ENCODE measurements around the gene OLFM1. TPM values are rescaled to one million over a fixed set of nuclear protein-coding genes. Genes with fewer than 3 reads are reported as not detected.

Gene OLFM1
- total and polyA plus RNA-seq, 4 donors, result 7.6 to 24.8 (median 15.8) TPM

GRCh38 chr9:135126451-135127187 lies 39.2 kb downstream of the OLFM1 start:
- no peaks in the 10 kb centered on the region for H3K36me3 ChIP-seq (ENCODE audit: control insufficient read depth in 4 of 4, insufficient read depth in 4 of 4, low read length in 4 of 4)
- 82 to 84% methylated on average over 34 of the region's 34 CpGs for WGBS, 2 donors
- DNase-seq, result no peak
- H3K9ac ChIP-seq (ENCODE audit: insufficient read depth in 1 of 2, low read length in 2 of 2), result no peak overlapping the region
- H3K27me3 ChIP-seq (ENCODE audit: control insufficient read depth in 3 of 3, insufficient read depth in 3 of 3, low read length in 2 of 3), result peaks cover 0 to 7% (median 0%) of the 10 kb centered on the region in 3 donors
- no peak for ATAC-seq (ENCODE audit: insufficient read depth, low FRiP score)
- H3K4me3 ChIP-seq, result no peak overlapping the region
- H3K27ac ChIP-seq (ENCODE audit: low read depth in 1 of 2, low read length in 1 of 2), result no peak overlapping the region
- TF ChIP-seq CTCF (IDR thresholded peaks at IDR 0.05; ENCODE audit: control extremely low read depth, extremely low read depth), result no peak
- H3K4me1 ChIP-seq (ENCODE audit: control insufficient read depth in 5 of 5, insufficient read depth in 5 of 5, low read length in 5 of 5), result no peaks in the 10 kb centered on the region
- H3K9me3 ChIP-seq (ENCODE audit: control insufficient read depth in 4 of 4, insufficient read depth in 3 of 4, low read length in 3 of 4), result peaks cover 0 to 8% (median 0%) of the 10 kb centered on the region in 4 donors

GRCh38 chr9:135127718-135128670 lies 40.5 kb downstream of the OLFM1 start:
- Histone ChIP-seq H3K27me3 (ENCODE audit: control insufficient read depth in 3 of 3, insufficient read depth in 3 of 3, low read length in 2 of 3) (peaks cover 0 to 15% (median 5%) of the 10 kb centered on the region in 3 donors), H3K4me3 (no peak overlapping the region), H3K36me3 (ENCODE audit: control insufficient read depth in 4 of 4, insufficient read depth in 4 of 4, low read length in 4 of 4) (no peaks in the 10 kb centered on the region), H3K9ac (ENCODE audit: insufficient read depth in 1 of 2, low read length in 2 of 2) (no peak overlapping the region), H3K9me3 (ENCODE audit: control insufficient read depth in 4 of 4, insufficient read depth in 3 of 4, low read length in 3 of 4) (peaks cover 0 to 8% (median 0%) of the 10 kb centered on the region in 4 donors), H3K27ac (ENCODE audit: low read depth in 1 of 2, low read length in 1 of 2) (no peak overlapping the region), H3K4me1 (ENCODE audit: control insufficient read depth in 5 of 5, insufficient read depth in 5 of 5, low read length in 5 of 5) (no peaks in the 10 kb centered on the region)
- no peak for DNase-seq
- no peak for ATAC-seq (ENCODE audit: insufficient read depth, low FRiP score)
- TF ChIP-seq CTCF (IDR thresholded peaks at IDR 0.05; ENCODE audit: control extremely low read depth, extremely low read depth), result no peak
- WGBS, 2 donors, result 62 to 65% methylated on average over 23 of the region's 23 CpGs

GRCh38 chr9:135129137-135129695 lies 41.7 kb downstream of the OLFM1 start:
- no peak overlapping the region for H3K4me3 ChIP-seq
- ATAC-seq (ENCODE audit: insufficient read depth, low FRiP score), result no peak
- DNase-seq, result no peak
- no peaks in the 10 kb centered on the region for H3K36me3 ChIP-seq (ENCODE audit: control insufficient read depth in 4 of 4, insufficient read depth in 4 of 4, low read length in 4 of 4)
- H3K9ac ChIP-seq (ENCODE audit: insufficient read depth in 1 of 2, low read length in 2 of 2), result no peak overlapping the region
- no peak overlapping the region for H3K27ac ChIP-seq (ENCODE audit: low read depth in 1 of 2, low read length in 1 of 2)
- TF ChIP-seq CTCF (IDR thresholded peaks at IDR 0.05; ENCODE audit: control extremely low read depth, extremely low read depth), result no peak
- H3K27me3 ChIP-seq (ENCODE audit: control insufficient read depth in 3 of 3, insufficient read depth in 3 of 3, low read length in 2 of 3), result peaks cover 0 to 19% (median 10%) of the 10 kb centered on the region in 3 donors
- H3K9me3 ChIP-seq (ENCODE audit: control insufficient read depth in 4 of 4, insufficient read depth in 3 of 4, low read length in 3 of 4), result peaks cover 0 to 8% (median 0%) of the 10 kb centered on the region in 4 donors
- peaks cover 0 to 5% (median 0%) of the 10 kb centered on the region in 5 donors for H3K4me1 ChIP-seq (ENCODE audit: control insufficient read depth in 5 of 5, insufficient read depth in 5 of 5, low read length in 5 of 5)
- 87 to 97% methylated on average over 6 to 7 of the region's 7 CpGs for WGBS, 2 donors
